ENCODE data around the gene LAMC3.

- no peak for TF ChIP-seq POLR2AphosphoS5 (IDR thresholded peaks at IDR 0.05)
- TF ChIP-seq, protein P1, sequence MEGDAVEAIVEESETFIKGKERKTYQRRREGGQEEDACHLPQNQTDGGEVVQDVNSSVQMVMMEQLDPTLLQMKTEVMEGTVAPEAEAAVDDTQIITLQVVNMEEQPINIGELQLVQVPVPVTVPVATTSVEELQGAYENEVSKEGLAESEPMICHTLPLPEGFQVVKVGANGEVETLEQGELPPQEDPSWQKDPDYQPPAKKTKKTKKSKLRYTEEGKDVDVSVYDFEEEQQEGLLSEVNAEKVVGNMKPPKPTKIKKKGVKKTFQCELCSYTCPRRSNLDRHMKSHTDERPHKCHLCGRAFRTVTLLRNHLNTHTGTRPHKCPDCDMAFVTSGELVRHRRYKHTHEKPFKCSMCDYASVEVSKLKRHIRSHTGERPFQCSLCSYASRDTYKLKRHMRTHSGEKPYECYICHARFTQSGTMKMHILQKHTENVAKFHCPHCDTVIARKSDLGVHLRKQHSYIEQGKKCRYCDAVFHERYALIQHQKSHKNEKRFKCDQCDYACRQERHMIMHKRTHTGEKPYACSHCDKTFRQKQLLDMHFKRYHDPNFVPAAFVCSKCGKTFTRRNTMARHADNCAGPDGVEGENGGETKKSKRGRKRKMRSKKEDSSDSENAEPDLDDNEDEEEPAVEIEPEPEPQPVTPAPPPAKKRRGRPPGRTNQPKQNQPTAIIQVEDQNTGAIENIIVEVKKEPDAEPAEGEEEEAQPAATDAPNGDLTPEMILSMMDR (IDR thresholded peaks at IDR 0.05): no peak
- no peak for TF ChIP-seq EP300 (IDR thresholded peaks at IDR 0.05)
Measured at GRCh38 chr9:131068076-131068816, 59.3 kb downstream of the LAMC3 start.
